NCI-H82 treated with DMSO at 0.1 percent for 48 hours (cell line): ENCODE results near the gene RYR1.
A peak's percentile ranks its signal among the peaks of the same experiment; 100 is the strongest.
"Not testable (repeated sequence)": the region's sequence is repeated elsewhere in the genome, so short reads cannot be mapped to it uniquely, and the experiment has no call there.

Experiments used
- DNase-seq: peaks from one replicate; lab custom pipeline; 2025; ENCODE audit not compliant: unreplicated experiment; lab: John Stamatoyannopoulos, UW

RYR1 gene

DNA sequence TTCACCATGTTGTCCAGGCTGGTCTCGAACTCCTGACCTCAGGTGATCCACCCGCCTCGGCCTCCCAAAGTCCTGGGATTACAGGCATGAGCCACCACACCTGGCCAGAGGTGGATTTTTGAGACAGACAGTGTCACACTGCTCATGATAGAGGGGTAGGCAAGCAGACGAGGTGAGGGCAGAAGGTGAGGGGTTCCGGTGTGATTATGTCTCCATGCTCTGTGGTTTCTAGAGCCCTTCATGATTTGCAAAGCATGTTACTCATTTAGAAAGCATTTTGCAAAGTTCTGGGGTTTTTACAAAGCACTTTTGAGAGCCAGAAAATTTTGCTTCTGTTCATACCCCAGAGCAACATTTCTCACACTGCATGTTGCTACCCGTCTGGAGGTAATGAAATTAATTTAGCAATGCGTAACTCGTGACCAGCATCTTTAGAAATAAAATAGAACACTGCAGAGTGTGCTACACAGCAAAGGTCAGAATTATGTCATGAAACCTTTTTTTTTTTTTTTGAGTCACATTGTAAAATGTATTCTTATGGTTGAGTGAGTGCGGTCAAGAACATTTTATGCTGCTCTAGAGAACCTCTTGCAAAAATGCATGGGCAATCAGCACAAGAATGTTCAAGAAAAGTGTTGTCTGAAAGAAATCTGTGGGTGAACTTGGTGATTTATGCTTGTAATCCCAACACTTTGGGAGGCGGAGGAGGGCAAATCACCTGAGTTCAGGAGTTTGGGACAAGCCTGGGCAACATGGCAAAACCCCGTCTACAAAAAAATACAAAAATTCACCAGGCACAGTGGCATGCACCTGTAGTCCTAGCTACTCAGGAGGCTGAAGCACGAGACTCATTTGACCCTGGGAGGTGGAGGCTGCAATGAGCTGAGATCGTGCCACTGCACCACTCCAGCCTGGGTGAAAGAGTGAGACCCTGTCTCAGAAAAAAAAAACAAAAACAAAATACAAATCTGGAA, 126.2 kb downstream of the RYR1 start:
- no peak for DNase-seq

DNA sequence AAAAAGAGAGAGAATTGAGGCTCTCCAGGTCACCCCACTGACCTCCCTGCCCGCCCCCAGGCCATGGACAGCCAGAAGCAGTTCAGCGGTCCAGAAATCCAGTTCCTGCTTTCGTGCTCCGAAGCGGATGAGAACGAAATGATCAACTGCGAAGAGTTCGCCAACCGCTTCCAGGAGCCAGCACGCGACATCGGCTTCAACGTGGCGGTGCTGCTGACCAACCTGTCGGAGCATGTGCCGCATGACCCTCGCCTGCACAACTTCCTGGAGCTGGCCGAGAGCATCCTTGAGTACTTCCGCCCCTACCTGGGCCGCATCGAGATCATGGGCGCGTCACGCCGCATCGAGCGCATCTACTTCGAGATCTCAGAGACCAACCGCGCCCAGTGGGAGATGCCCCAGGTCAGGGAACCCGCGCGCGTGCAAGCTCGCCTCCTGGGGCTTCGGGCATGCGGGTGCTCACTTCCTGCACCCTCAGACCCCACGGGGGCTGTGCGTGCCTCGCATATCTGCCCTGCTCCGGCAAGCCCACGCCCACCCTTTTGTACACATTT, 127.6 kb downstream of the RYR1 start:
- DNase-seq, result no peak

- DNase-seq, result no peak
Observed at GRCh38 chr19:38561658-38562057, 128.2 kb downstream of the RYR1 start.

GRCh38 chr19:38562096-38562495, 128.6 kb downstream of the RYR1 start:
- DNase-seq, result no peak

GRCh38 chr19:38563475-38563874, 130.0 kb downstream of the RYR1 start:
- DNase-seq, result no peak

DNA sequence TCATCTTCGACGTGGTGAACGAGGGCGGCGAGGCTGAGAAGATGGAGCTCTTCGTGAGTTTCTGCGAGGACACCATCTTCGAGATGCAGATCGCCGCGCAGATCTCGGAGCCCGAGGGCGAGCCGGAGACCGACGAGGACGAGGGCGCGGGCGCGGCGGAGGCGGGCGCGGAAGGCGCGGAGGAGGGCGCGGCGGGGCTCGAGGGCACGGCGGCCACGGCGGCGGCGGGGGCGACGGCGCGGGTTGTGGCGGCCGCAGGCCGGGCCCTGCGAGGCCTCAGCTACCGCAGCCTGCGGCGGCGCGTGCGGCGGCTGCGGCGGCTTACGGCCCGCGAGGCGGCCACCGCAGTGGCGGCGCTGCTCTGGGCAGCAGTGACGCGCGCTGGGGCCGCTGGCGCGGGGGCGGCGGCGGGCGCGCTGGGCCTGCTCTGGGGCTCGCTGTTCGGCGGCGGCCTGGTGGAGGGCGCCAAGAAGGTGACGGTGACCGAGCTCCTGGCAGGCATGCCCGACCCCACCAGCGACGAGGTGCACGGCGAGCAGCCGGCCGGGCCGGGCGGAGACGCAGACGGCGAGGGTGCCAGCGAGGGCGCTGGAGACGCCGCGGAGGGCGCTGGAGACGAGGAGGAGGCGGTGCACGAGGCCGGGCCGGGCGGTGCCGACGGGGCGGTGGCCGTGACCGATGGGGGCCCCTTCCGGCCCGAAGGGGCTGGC, 131.6 kb downstream of the RYR1 start:
- no peak for DNase-seq

DNA sequence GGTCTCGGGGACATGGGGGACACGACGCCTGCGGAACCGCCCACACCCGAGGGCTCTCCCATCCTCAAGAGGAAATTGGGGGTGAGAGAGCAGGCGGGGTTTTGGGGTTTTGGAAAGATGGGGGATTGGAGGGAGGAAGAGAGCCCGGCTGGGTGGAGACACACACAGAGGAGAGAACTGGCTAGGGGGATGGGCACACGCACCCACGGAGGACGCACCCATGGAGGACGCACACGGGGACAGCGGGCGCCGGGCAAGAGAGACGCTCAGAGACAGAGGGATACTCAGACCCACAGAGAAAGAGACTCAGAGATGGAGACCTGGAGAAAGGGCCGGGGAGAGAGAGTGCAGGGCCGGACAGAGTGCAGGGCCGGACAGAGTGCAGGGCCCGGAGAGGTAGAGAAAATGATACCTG, 132.2 kb downstream of the RYR1 start:
- no peak for DNase-seq

DNA sequence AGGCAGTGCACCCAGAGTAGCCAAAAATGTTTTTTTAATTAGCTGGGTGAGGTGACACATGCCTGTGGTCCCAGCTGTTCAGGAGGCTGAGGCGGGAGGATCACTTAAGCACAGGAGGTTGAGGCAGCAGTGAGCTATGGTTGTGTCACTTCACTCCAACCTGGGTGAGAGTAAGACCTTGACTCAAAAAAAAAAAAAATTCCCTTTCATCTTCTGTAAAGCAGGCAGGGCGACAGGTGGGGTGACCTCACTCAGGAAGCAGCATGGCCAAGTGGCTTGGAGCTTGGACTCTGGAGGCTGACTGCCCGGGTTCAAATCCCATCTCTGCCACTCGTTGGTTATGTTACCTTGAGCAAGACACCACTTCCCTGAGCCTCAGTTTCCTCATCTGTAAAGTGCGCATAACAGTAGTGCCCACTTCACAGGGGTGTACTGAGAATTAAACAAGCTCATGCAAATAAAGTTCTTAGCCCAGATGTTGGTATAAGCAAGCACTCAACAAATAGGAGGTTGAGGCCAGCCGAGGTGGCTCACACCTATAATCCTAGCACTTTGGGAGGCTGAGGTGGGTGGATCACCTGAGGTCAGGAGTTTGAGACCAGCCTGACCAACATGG, 136.0 kb downstream of the RYR1 start:
- DNase-seq, result no peak

DNA sequence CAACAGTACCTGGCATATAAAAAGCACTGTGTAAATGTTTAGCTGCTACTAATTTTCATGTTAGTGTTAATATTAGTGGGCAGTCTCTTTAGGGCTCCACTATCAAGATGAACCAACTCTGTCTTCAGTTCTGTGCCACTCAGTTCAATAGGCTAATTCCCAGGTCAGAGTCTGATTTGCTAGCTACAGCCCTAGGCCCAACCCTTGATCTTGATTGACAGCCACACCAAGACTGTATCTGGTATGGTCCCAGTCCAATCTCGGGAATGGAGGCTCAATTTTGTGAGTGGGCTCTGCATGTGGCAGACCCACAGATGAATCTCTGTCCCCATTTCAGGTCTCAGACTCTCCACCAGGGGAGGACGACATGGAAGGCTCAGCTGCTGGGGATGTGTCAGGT, 138.2 kb downstream of the RYR1 start:
- DNase-seq, result no peak

DNA sequence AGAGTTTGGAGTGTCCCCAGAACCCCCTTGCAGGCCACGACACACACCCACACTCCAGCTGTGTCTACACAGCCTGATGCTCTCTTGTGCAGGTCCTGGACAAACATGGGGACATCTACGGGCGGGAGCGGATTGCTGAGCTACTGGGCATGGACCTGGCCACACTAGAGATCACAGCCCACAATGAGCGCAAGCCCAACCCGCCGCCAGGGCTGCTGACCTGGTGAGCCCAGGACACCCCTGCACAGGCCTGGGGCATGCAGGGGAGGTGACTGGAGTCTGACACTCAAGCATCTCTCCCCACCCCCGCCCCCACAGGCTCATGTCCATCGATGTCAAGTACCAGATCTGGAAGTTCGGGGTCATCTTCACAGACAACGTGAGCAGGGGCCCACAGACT, 144.3 kb downstream of the RYR1 start:
- DNase-seq, result no peak

- not testable (repeated sequence) for DNase-seq
Observed at GRCh38 chr19:38579304-38579703, 145.8 kb downstream of the RYR1 start.

GRCh38 chr19:38580080-38580479, 146.6 kb downstream of the RYR1 start:
- DNase-seq, result no peak

- DNase-seq, result no peak
Observed at GRCh38 chr19:38583219-38583984, 149.9 kb downstream of the RYR1 start.

- DNase-seq, result no peak
Observed at GRCh38 chr19:38583985-38584305, 150.5 kb downstream of the RYR1 start.

DNA sequence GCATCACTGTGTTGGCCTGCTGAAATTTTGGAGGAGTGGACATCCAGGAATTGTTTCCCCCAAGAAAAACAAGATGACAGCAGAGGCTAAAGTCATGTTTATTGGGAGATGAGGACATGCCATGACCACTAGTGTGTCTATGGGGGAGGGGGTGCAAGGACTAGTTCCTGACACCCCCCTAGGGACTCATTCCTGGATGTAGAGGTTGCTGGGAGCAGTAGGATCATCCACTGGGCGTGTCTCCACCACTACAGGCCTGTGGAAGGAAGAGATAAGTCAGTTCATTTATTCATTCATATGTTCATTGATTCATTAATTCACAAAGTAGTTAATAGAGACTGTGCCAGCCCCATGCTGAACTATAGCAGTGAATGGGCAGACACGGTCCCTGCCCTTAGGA, 154.1 kb downstream of the RYR1 start:
- no peak for DNase-seq

- DNase-seq, result no peak
Observed at GRCh38 chr19:38588041-38588440, 154.6 kb downstream of the RYR1 start.

GRCh38 chr19:38592940-38593339, 159.4 kb downstream of the RYR1 start:
- no peak for DNase-seq

DNA sequence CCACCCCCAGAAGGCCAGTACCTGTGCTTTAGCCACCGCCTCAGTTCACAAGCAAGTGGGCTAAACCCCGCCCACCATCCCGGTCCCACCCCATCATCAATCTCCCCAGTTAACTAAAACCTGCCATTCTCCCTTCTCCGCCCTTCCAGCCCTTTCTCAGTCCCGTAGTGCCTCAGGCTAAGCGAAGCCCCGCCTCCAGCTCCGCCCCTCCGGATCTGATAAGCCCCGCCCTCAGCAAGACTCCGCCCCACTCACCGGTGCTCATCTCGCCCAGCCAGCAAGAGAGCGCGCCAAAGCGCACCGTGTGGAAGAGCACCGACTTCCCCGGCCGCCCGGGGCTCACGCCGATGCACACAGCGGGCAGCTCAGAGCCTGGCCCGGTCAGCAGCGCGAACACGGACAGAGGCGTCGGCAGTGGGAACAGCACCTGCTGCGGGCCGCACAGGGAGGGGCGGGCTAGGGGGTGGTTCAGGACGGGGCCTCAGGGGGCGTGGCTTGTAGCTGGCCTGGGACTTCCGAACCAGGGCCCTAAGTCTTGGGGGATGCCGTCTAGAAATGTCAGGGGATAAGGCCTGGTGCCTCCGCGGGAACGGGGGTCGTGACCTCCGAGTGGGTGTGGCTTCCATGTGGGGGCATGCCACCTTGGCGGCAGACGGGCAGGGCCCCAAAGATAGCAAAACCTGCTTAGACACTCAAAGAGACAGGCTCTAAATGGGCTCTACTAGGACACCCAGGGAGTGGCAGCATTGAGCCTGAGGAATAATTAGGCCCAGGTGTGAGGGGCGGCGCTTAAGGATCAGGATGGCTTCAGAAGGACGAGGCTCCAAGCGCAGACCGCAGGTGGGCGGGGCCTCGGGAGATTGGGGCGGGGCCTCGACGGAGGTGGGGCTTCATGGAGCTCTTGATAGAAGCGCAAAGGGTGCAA, 162.8 kb downstream of the RYR1 start:
- DNase-seq, result peak; percentile 42

DNA sequence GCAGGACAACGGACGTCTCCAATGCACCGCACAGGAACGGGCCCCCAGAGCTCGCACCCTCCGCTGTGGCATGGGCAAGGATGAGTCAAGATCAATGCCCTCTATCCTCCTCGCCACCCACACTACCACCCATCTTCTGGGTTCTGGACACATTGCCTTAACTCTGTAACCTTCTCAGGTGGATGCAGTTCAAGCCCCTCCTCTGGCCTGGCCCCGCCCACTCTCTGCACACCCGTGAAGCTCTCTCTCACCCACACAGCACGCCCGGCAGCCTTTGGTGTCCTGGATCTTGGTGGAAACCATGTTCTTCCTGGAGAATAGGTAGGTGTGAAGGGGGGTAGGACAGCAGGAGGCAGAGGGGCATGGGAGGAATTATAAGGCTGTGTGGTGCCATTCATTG, 163.6 kb downstream of the RYR1 start:
- no peak for DNase-seq

DNA sequence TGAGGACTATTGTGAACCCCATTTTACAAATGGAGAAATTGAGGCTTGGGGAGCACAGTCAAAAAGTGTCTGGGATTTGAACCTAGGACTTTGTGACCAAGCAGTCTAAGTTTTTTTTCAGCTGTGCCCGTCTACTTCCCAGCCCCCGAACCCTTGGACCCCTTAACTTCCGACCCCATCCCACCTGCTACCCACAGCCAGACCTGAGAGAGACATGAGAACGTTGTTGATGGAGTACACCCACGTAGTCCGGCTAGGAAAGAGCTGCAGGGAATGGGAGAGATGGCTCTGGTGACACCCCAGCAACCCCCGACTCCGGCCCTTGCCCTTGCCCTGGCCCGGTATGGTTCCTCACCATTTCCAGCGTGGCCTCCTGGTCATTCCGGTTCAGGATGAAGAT, 166.2 kb downstream of the RYR1 start:
- no peak for DNase-seq
